HepG2 (cell line): ENCODE measurements around the gene TMEM151A. TPM values are rescaled to one million over a fixed set of nuclear protein-coding genes. Genes with fewer than 3 reads are reported as not detected.

ENCODE experiments used
- ZBTB7A ChIP-seq: sonication (generic); formaldehyde crosslinking; IDR thresholded peaks from 2 replicates; pipeline ENCODE4 v1.8.0; 2022; ENCODE audit warnings: mild to moderate bottlenecking, missing genetic modification reagents
- polyA plus RNA-seq, 8 experiments: library from polyadenylated mRNA; depleted of rRNA in 3 of 8; stranded (reverse) in 7 of 8; unstranded in 1 of 8; fragments of >200 nt; fragmentation: Illumina TruSeq in 4 of 8; extraction: Trizol in 4 of 8; gene quantifications; 2 replicates each; pipeline versions ENCODE4 v1.2.1 to v1.2.3, GENCODE V29; 2011 to 2016; ENCODE audit warnings: low read depth in 4 of 8, missing spikeins in 1 of 8, mixed read lengths in 1 of 8; ENCODE audit not compliant: insufficient read depth in 1 of 8
- total RNA-seq, 5 experiments: library from RNA; depleted of rRNA; stranded (reverse); fragments of >200 nt; fragmentation: Illumina TruSeq; extraction: Trizol; gene quantifications; 2 replicates each; pipeline ENCODE4 v1.2.3, GENCODE V29; 2016; ENCODE audit warnings: low read depth in 1 of 5
- TF ChIP-seq, protein P1 (sequence below): sonication (generic); formaldehyde crosslinking; IDR thresholded peaks from 2 replicates; pipeline ENCODE4 v1.4.0; 2020; ENCODE audit warnings: missing genetic modification reagents, mild to moderate bottlenecking, borderline replicate concordance
- TF ChIP-seq, protein P2 (sequence below): sonication (generic); formaldehyde crosslinking; IDR thresholded peaks from 2 replicates; pipeline ENCODE4 v1.4.0; 2020; ENCODE audit warnings: missing genetic modification reagents, mild to moderate bottlenecking, borderline replicate concordance
- TF ChIP-seq, protein P3 (sequence below): sonication (generic); formaldehyde crosslinking; conservative IDR thresholded peaks from 2 replicates; pipeline ENCODE4 v1.4.0; 2020; ENCODE audit warnings: mild to moderate bottlenecking, missing genetic modification reagents, moderate library complexity

The TMEM151A gene
- total and polyA plus RNA-seq, 2 of the 13 experiments (the other 11 are each of a cell fraction or from before 2014, with no cell fraction given), result 0.18 to 0.33 TPM

DNA sequence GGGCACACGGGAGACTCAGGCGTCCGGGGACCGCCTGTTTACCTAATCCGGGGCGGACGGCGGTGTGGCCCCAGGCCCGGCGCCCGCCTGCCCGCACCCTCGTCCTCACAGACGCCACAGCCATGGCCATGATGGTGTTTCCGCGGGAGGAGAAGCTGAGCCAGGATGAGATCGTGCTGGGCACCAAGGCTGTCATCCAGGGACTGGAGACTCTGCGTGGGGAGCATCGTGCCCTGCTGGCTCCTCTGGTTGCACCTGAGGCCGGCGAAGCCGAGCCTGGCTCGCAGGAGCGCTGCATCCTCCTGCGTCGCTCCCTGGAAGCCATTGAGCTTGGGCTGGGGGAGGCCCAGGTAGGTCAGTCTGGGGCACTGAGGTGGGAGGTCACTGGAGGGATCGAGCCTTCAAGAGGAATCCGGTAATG lies 33.2 kb upstream of the TMEM151A start (continued):
- TF ChIP-seq, protein P1, sequence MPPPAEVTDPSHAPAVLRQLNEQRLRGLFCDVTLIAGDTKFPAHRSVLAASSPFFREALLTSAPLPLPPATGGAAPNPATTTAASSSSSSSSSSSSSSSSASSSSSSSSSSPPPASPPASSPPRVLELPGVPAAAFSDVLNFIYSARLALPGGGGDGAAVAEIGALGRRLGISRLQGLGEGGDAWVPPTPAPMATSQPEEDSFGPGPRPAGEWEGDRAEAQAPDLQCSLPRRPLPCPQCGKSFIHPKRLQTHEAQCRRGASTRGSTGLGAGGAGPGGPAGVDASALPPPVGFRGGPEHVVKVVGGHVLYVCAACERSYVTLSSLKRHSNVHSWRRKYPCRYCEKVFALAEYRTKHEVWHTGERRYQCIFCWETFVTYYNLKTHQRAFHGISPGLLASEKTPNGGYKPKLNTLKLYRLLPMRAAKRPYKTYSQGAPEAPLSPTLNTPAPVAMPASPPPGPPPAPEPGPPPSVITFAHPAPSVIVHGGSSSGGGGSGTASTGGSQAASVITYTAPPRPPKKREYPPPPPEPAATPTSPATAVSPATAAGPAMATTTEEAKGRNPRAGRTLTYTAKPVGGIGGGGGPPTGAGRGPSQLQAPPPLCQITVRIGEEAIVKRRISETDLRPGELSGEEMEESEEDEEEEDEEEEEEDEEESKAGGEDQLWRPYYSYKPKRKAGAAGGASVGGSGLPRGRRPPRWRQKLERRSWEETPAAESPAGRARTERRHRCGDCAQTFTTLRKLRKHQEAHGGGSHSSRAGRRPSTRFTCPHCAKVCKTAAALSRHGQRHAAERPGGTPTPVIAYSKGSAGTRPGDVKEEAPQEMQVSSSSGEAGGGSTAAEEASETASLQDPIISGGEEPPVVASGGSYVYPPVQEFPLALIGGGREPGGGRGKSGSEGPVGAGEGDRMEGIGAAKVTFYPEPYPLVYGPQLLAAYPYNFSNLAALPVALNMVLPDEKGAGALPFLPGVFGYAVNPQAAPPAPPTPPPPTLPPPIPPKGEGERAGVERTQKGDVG (CRISPR knock-in tag), result 0 out of 2 replicates have a peak, but pooled peaks have one; percentile 12
- TF ChIP-seq ZBTB7A (CRISPR knock-in tag), result no peak
- TF ChIP-seq, protein P2, sequence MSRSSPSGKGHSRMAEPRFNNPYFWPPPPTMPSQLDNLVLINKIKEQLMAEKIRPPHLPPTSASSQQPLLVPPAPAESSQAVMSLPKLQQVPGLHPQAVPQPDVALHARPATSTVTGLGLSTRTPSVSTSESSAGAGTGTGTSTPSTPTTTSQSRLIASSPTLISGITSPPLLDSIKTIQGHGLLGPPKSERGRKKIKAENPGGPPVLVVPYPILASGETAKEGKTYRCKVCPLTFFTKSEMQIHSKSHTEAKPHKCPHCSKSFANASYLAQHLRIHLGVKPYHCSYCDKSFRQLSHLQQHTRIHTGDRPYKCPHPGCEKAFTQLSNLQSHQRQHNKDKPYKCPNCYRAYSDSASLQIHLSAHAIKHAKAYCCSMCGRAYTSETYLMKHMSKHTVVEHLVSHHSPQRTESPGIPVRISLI, result peak; percentile 4; the same call in 1 of the 2 replicates
- TF ChIP-seq, protein P3, sequence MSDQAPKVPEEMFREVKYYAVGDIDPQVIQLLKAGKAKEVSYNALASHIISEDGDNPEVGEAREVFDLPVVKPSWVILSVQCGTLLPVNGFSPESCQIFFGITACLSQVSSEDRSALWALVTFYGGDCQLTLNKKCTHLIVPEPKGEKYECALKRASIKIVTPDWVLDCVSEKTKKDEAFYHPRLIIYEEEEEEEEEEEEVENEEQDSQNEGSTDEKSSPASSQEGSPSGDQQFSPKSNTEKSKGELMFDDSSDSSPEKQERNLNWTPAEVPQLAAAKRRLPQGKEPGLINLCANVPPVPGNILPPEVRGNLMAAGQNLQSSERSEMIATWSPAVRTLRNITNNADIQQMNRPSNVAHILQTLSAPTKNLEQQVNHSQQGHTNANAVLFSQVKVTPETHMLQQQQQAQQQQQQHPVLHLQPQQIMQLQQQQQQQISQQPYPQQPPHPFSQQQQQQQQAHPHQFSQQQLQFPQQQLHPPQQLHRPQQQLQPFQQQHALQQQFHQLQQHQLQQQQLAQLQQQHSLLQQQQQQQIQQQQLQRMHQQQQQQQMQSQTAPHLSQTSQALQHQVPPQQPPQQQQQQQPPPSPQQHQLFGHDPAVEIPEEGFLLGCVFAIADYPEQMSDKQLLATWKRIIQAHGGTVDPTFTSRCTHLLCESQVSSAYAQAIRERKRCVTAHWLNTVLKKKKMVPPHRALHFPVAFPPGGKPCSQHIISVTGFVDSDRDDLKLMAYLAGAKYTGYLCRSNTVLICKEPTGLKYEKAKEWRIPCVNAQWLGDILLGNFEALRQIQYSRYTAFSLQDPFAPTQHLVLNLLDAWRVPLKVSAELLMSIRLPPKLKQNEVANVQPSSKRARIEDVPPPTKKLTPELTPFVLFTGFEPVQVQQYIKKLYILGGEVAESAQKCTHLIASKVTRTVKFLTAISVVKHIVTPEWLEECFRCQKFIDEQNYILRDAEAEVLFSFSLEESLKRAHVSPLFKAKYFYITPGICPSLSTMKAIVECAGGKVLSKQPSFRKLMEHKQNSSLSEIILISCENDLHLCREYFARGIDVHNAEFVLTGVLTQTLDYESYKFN, result 0 out of 2 replicates have a peak, but pooled peaks have one; percentile 19
